Measurements from ENCODE around the gene THOC7. TPM values are rescaled to one million over a fixed set of nuclear protein-coding genes. Genes with fewer than 3 reads are reported as not detected.
A peak's percentile ranks its signal among the peaks of the same experiment; 100 is the strongest.

THOC7 gene
- total RNA-seq, 1 experiment from 2014 or later = 87.3 TPM

GRCh38 chr3:63891518-63891917 is 27.9 kb upstream of the THOC7 start:
- no peak for DNase-seq (ENCODE audit: low read depth)
- in situ Hi-C loops (cut with HindIII; ENCODE audit: low pct_unique_long_range_greater_than_20kb, low sequenced_read_pairs) = no loop called here

DNA sequence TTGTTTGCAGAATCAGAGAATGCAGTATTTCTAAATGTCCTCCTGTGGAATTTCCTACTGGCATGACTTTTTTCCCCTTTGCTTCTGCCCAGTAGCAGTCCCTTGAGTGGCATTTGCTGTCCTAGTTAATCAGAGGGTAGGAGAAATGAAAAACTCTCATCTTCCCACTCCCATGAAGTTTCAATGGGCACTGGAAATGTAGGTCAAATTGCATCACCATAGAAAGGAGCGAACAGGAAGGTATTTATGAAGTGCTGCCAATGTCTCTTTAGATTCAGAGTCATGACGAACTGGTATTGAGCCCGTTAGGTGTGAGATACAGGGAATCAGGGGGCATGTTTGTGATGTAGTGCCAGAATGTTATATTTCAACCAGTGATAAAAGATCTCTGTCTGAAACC is 23.3 kb upstream of the THOC7 start:
- DNase-seq (ENCODE audit: low read depth) = no peak
- in situ Hi-C loops (cut with HindIII; ENCODE audit: low pct_unique_long_range_greater_than_20kb, low sequenced_read_pairs) = no loop called here

DNA sequence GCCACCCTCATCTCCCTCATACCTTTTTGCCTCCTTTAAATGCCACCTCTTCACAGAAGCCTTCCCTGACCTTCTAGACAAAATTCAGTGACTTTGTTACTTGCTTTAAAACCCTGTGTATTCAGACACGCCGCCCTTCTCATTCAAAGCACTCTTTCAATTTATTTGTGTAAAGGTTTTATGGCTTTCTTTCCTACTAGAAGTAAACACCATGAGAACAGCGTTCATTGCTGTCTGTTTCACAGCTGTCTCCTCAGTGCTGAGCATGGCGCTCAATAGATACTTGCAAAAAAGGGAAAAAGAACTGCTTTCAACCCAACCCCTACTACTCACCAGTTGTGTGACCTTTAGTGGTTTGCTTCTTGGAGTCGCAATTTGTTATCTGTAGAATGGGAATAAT is 17.0 kb upstream of the THOC7 start:
- in situ Hi-C loops (cut with HindIII; ENCODE audit: low pct_unique_long_range_greater_than_20kb, low sequenced_read_pairs) = no loop called here
- DNase-seq (ENCODE audit: low read depth) = no peak

DNA sequence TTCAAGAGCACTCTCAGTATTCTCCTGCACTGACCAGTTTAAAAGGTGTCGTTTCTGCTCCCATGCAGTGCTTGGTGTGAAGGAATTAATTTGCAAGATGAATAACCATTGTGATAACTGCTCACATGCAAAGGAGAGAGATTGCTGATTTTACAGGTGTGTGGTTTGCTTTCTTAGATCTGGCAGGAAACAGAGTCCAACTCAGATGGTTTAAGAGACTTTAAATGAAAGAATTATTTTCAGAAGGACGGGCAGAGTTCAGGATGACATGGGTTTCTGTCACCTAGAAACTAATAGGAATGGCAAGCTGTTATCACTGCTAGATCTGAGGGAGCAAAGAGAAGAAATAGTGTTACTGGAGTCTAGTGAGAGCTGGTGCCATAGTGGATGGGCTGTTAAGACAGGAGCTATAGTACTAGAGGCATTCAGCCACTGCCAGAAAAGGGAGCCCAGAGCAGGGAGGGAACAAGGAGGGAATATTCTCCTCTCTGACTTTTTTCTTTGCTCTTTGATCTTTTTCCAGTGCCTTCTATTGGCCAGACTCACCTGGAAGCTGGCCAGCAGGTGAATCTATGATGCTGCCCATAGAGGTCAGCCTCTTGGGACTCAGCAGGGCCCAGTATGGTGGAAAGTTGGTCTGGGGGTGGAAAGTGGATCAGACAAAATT is 14.9 kb upstream of the THOC7 start:
- in situ Hi-C loops (cut with HindIII; ENCODE audit: low pct_unique_long_range_greater_than_20kb, low sequenced_read_pairs) = no loop called here
- DNase-seq (ENCODE audit: low read depth) = no peak

DNA sequence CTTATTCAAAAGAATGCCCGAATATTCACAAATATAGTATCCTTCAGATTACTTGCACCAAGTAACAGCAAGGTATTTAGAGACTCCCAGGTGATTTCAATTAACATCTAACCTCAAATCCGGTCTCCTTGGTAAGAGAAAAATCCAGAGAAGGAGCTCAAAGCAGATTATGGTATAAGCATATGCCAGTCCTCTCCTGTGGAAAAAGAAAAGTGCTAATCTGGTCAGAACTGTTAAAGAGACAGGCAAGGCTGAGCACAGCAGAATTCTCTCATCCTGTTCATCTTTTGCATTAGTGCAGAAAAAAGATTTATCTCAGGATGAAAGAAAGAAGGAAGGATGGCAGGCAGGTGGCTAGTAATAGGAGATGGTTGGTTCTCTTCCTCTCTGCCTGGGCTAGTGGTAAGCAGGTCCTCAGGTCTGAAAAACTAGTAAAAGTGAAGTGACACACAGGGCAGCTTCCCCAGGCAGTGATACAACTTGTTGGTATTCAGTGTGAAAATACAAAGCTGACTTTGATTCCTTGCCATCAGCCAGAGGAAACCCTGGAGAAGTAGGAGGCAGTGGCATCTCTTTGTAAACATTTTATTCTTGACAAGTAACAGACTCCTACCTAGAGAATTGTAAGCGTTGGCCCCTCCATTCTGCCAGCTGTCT is 14.3 kb upstream of the THOC7 start:
- in situ Hi-C loops (cut with HindIII; ENCODE audit: low pct_unique_long_range_greater_than_20kb, low sequenced_read_pairs) = no loop called here
- no peak for DNase-seq (ENCODE audit: low read depth)

- DNase-seq (ENCODE audit: low read depth) = no peak
- in situ Hi-C loops (cut with HindIII; ENCODE audit: low pct_unique_long_range_greater_than_20kb, low sequenced_read_pairs) = no loop called here
These were observed 12.7 kb upstream of the THOC7 start for GRCh38 chr3:63876260-63876659.

DNA sequence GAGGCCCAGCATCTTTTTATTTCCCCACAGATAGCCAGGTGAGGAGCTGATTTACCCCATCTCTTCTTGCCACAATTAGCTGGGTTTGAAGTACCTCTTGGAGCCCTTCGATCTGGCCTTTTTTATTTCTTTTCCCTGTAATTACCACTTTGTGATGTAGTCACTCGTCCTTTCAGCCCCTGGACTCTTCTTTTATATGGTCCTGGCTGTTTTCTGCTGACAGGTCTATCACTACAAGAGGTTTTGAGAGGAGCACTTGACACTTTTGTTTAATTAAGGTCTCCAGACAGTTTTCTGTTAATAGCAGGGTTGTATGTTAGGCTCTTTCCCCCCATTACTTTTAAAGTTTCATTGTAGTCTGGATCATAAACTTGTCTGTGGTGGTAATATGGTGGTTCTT is 11.9 kb upstream of the THOC7 start:
- in situ Hi-C loops (cut with HindIII; ENCODE audit: low pct_unique_long_range_greater_than_20kb, low sequenced_read_pairs) = no loop called here
- no peak for DNase-seq (ENCODE audit: low read depth)

DNA sequence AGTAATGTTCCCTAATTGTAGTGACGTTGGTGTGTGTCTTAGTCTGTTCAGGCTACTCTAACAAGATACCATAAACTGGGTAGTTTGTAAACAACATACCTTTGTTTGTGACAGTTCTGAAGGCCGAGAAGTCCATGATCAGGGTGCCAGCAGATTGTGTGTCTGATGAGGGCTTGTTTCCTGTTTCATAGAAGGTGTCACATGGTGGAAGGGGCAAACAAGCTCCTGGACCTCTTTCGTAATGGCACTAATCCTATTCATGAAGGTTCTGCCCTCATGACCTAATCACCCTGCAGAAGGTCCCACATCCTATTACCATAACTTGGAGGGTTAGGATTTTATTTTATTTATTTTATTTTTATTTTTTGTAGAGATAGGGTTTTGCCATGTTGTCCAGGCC is 11.2 kb upstream of the THOC7 start:
- DNase-seq (ENCODE audit: low read depth) = no peak
- in situ Hi-C loops (cut with HindIII; ENCODE audit: low pct_unique_long_range_greater_than_20kb, low sequenced_read_pairs) = no loop called here

DNA sequence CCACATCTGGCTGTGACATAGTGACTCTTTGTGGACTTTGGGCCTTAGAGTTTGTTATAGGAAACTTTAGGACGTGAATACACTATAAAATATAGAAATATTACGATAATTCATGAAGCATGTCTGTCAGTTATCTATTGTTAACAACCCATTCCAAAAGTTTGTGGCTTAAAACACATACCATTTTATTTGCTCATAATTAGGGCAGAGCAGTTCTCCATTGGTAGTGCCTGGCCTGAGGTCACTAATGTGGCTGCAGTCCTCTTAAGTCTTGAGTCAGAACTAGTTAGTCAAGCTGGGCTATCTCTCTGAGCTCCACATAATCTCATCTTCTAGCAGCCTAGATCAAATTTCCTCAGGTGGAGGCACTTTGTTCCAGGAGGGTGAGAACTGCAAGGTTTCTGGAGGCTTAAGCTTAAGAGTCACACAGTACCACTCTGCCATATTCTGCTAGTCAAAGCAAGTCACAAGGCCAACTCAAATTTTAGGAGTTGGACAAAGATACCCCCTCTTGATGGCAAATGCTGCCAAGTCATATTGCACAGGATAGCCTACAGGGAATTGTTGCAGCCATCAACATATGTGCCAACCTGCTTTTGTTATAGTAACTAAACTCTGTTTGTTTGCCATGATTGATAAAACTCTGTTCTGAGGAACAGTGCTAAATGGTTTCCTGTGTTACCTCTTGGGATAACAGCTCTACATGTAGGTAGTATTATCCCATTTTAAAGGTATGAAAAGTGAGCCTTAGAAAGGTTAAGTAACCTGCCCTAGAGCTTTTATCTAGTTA is 8.7 kb upstream of the THOC7 start:
- in situ Hi-C loops (cut with HindIII; ENCODE audit: low pct_unique_long_range_greater_than_20kb, low sequenced_read_pairs) = no loop called here
- DNase-seq (ENCODE audit: low read depth) = no peak

DNA sequence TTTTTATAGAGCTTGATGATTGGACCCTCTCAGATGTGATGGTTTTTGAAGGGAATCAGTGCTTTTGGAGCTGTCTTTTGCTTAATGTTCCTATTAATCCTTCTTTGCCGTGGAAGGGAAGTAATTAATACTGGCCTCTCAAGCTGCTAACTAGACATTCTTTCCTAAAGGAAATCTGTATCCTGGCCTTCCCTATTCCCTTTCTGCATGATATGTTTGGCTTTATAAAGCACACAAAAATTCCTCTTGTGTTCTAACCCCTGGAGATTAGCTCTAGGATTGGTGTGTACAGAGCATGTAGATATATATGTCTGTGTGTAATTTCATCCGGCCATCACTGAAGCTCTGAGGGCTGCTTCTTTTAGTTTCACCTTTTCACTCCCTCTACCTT is 7.0 kb upstream of the THOC7 start:
- DNase-seq (ENCODE audit: low read depth) = no peak
- in situ Hi-C loops (cut with HindIII; ENCODE audit: low pct_unique_long_range_greater_than_20kb, low sequenced_read_pairs) = no loop called here

- in situ Hi-C loops (cut with HindIII; ENCODE audit: low pct_unique_long_range_greater_than_20kb, low sequenced_read_pairs) = no loop called here
- DNase-seq (ENCODE audit: low read depth) = no peak
These were observed 6.5 kb upstream of the THOC7 start for GRCh38 chr3:63869940-63870614.

- in situ Hi-C loops (cut with HindIII; ENCODE audit: low pct_unique_long_range_greater_than_20kb, low sequenced_read_pairs) = no loop called here
- DNase-seq (ENCODE audit: low read depth) = no peak
These were observed 3.6 kb upstream of the THOC7 start for GRCh38 chr3:63867225-63867624.

GRCh38 chr3:63864965-63865327 is 1.3 kb upstream of the THOC7 start:
- DNase-seq (ENCODE audit: low read depth) = no peak
- in situ Hi-C loops (cut with HindIII; ENCODE audit: low pct_unique_long_range_greater_than_20kb, low sequenced_read_pairs) = no loop called here

GRCh38 chr3:63864008-63864964 is 681 bp upstream of the THOC7 start:
- DNase-seq (ENCODE audit: low read depth) = peak; percentile 23
- in situ Hi-C loops (cut with HindIII; ENCODE audit: low pct_unique_long_range_greater_than_20kb, low sequenced_read_pairs) = no loop called here

DNA sequence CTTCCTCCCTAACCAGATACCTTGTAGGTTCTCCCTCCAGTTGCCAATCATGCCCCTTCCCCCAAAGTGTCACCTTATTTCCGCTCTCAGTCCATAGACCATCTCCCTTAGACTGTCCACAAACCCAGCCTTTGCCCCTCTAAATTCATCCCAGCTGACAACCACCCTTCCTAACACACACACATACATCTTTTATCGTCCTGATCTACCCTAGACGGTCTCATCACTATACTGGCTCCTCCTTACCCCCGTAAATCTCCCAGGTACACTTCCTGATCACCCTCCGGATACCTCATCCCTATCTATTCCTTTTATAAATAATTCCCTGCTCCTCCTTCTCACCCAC is 828 bp downstream of the THOC7 start:
- in situ Hi-C loops (cut with HindIII; ENCODE audit: low pct_unique_long_range_greater_than_20kb, low sequenced_read_pairs) = no loop called here
- peak; percentile 17 for DNase-seq (ENCODE audit: low read depth)

GRCh38 chr3:63861306-63861705 is 2.3 kb downstream of the THOC7 start:
- in situ Hi-C loops (cut with HindIII; ENCODE audit: low pct_unique_long_range_greater_than_20kb, low sequenced_read_pairs) = no loop called here
- DNase-seq (ENCODE audit: low read depth) = no peak

DNA sequence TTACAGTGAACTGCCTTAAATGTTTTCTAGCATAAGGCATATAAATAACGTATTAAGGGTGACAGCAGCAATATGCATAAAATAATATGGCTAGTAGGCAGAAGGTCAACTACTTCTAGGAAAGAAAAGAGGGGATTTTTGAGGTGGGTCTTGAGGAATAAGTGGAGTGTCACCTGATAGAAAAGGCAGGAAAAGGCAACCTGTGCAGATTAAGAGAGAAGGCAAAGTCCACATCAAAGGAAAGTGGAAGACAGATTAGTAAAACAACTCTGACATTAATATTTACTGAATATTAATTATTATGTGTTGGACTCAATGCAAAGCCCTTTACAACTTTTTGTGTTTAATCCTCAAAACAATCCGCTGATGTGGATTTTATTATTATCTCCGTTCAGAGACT is 2.8 kb downstream of the THOC7 start:
- no peak for DNase-seq (ENCODE audit: low read depth)
- in situ Hi-C loops (cut with HindIII; ENCODE audit: low pct_unique_long_range_greater_than_20kb, low sequenced_read_pairs) = no loop called here

GRCh38 chr3:63857311-63857710 is 6.3 kb downstream of the THOC7 start:
- DNase-seq (ENCODE audit: low read depth) = no peak
- in situ Hi-C loops (cut with HindIII; ENCODE audit: low pct_unique_long_range_greater_than_20kb, low sequenced_read_pairs) = no loop called here

Data from Caki2 (cell line).